Stomach (tissue), 9 donors: ENCODE data around the gene SH3RF3. TPM values are rescaled to one million over a fixed set of nuclear protein-coding genes. Genes with fewer than 3 reads are reported as not detected.

Experiments used
- DNase-seq, 2 donors: peaks; one replicate each; pipeline versions ENCODE4 v3.0.0 to v3.0.0-alpha.2; 2013 to 2019
- H3K27ac ChIP-seq, 5 donors: fragments of 200-600 bp in 4 of 5; sonication (generic) in 4 of 5; one replicate each; pipeline ENCODE4 v1.5.1; 2013 to 2019; ENCODE audit warnings: mild to moderate bottlenecking in 1 of 5, moderate library complexity in 1 of 5
- H3K27me3 ChIP-seq, 3 donors: fragments of 200-600 bp; sonication (generic); one replicate each; pipeline ENCODE4 v1.5.1; 2017 to 2019; ENCODE audit warnings: mixed run types in 1 of 3
- H3K36me3 ChIP-seq, 4 donors: fragments of 200-600 bp; sonication (generic); 1 replicate in 3 of 4; 2 replicates in 1 of 4; pipeline ENCODE4 v1.5.1; 2016 to 2019
- H3K4me1 ChIP-seq, 4 donors: fragments of 200-600 bp; sonication (generic); one replicate each; pipeline ENCODE4 v1.5.1; 2016 to 2019
- H3K4me3 ChIP-seq, 4 donors: fragments of 200-600 bp; sonication (generic) in 3 of 4; one replicate each; pipeline ENCODE4 v1.5.1; 2016 to 2019; ENCODE audit warnings: mild to moderate bottlenecking in 1 of 4
- H3K9me3 ChIP-seq, 4 donors: fragments of 200-600 bp; sonication (generic); one replicate each; pipeline ENCODE4 v1.5.1; 2016 to 2019
- CTCF ChIP-seq, 7 experiments: fragments of 450-650 bp in 4 of 7; fragments of 200-600 bp in 3 of 7; sonication (generic) in 3 of 7; IDR thresholded peaks; one replicate each; pipeline ENCODE4 v1.5.1; 2016 to 2019; ENCODE audit warnings: antibody characterized with exemption in 7 of 7, control low read depth in 2 of 7, mild to moderate bottlenecking in 1 of 7
- EP300 ChIP-seq: sonication (generic); formaldehyde crosslinking; IDR thresholded peaks from one replicate; pipeline ENCODE4 v1.6.1; 2017; ENCODE audit warnings: antibody characterized with exemption
- POLR2A ChIP-seq, 4 donors: fragments of 450-650 bp; IDR thresholded peaks; one replicate each; pipeline ENCODE4 v1.6.1; 2016; ENCODE audit warnings: antibody characterized with exemption in 4 of 4, control low read depth in 2 of 4, mild to moderate bottlenecking in 1 of 4, moderate library complexity in 1 of 4
- POLR2AphosphoS5 ChIP-seq, 3 donors: sonication (generic); formaldehyde crosslinking; IDR thresholded peaks; one replicate each; pipeline ENCODE4 v1.6.1; 2016; ENCODE audit warnings: antibody characterized with exemption in 3 of 3
- WGBS, 5 donors: extraction: QIAGEN DNeasy Blood & Tissue Kit in 3 of 5; methylation state at CpG; one replicate each; pipeline versions ENCODE4 v1.1.5 to v1.1.7; 2013 to 2018; 5-methylcytosine and 5-hydroxymethylcytosine counted together
- intact Hi-C: fragments of 100-400 bp; cut with DNase I; formaldehyde crosslinking; loops from one replicate; pipeline ENCODE4 v1.15.1; 2023; ENCODE audit warnings: low total_unique reads
- polyA plus RNA-seq, 3 donors: library from polyadenylated mRNA; stranded (reverse); fragments of 200-250 nt; gene quantifications; one replicate each; pipeline ENCODE4 v1.2.3, GENCODE V29; 2013
- total RNA-seq, 5 donors: library from RNA; depleted of rRNA; stranded (reverse); fragments of >200 nt; gene quantifications; one replicate each; pipeline versions ENCODE4 v1.1.0 to v1.2.3, GENCODE V29; 2014 to 2016
- donor health status: healthy with polysubstance abuse.
- donor health status: Bipolar disorder and iron deficiency.
- donor health status: healthy.

SH3RF3 gene
- total and polyA plus RNA-seq, 8 donors: 0.87 to 11.1 (median 4.4) TPM

DNA sequence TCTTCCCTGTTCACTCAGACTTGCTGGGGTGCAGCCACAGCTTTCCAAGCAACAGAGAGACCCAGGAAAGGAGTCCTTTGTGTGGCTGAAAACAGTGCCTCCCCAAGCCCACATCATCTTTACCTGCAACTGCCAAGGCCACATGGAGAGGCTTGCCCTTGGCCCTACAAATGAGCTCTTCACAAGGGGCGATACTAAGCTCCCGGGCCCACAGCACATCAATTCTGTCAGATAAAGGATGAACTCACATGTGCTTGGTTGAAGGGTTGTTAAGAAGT, 42.3 kb upstream of the SH3RF3 start:
- 86 to 100% (median 97%) methylated on average over 2 of the region's 2 CpGs for WGBS, 5 donors
- no peaks in the 10 kb centered on the region for H3K9me3 ChIP-seq

DNA sequence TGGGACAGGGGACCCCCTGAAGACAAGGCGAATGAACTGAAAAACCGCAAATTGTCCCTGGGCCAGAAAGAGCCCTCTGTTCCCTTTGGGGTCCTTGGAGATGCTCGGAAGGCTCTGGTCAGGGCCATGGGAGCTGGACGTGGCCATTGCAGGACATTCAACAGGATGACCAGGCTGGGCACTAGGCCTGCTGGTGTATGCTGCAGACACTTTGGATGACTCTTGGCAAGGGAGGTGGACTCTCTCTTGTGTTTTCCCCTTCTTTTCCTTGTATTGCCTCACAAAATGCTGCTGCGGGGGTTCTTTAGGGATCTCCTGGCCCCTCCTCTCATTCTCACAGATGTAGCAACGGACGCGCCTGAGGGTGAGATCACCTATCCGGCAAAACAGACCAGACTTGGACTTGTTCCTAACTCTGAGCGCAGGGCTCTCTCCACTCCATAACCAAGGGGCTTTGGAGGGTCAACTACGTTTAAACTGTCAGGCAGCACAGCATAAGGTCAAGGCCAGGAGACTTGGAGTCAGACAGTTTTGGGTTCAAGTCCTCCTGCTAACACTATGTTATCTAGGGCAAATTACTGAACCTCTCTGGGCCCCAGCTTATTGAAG, 41.8 kb upstream of the SH3RF3 start:
- Histone ChIP-seq H3K4me1 (peaks cover 0 to 1% (median 0%) of the 10 kb centered on the region in 4 donors), H3K4me3 (no peak overlapping the region), H3K27ac (no peak overlapping the region), H3K36me3 (no peaks in the 10 kb centered on the region), H3K9me3 (no peaks in the 10 kb centered on the region), H3K27me3 (no peaks in the 10 kb centered on the region)
- no peak for TF ChIP-seq EP300
- no peak for TF ChIP-seq POLR2AphosphoS5 (IDR thresholded peaks at IDR 0.05)
- no peak for TF ChIP-seq POLR2A (IDR thresholded peaks at IDR 0.05)
- no peak for TF ChIP-seq CTCF (IDR thresholded peaks at IDR 0.05)
- 93 to 97% (median 94%) methylated on average over 10 to 11 of the region's 11 CpGs for WGBS, 5 donors
- intact Hi-C loops: no loop called here
- no peak for DNase-seq

More for the DNA sequence above, 42.3 kb upstream of the SH3RF3 start:
- intact Hi-C loops: no loop called here
- Histone ChIP-seq H3K36me3 (no peaks in the 10 kb centered on the region), H3K4me1 (no peaks in the 10 kb centered on the region), H3K27ac (no peak overlapping the region), H3K27me3 (no peaks in the 10 kb centered on the region), H3K4me3 (no peak overlapping the region)
- DNase-seq: no peak
- no peak for TF ChIP-seq EP300
- no peak for TF ChIP-seq POLR2AphosphoS5 (IDR thresholded peaks at IDR 0.05)
- TF ChIP-seq POLR2A (IDR thresholded peaks at IDR 0.05): no peak
- no peak for TF ChIP-seq CTCF (IDR thresholded peaks at IDR 0.05)

DNA sequence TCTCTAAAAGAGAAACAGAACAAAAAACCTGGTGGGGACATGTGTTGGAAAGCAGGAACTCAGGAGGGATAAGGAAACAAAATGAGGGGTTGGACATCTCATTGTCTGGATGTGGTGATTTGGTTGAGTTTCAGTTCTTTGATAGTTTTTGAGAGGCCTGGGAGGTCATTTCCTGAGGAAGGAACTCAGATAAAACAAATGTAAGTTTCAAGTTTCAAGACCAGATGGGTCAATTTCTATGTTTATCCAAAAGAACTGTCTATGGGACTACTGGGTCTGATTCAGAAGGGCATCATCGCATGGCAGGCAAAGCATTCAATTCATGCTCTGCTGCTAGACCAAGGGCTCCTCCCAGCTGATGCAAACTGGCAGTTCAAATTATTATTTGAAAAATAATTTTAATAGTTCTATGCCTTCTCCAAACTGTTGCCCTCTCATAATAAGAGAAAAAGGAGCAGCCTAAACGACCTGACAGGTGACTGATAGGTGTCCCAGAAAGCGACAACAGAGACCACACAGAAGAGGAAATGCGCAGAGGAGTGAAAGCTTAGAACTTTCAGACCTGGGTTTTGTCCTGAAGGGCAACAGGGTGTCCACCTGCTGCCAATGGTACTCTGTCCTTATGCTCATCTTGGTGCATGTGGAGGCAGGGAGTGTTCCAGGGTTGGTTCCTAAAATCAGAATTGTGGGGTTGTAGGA, 39.3 kb upstream of the SH3RF3 start:
- no peak for DNase-seq
- TF ChIP-seq EP300 (no peak), POLR2AphosphoS5 (IDR thresholded peaks at IDR 0.05) (no peak), CTCF (IDR thresholded peaks at IDR 0.05) (no peak), POLR2A (IDR thresholded peaks at IDR 0.05) (no peak)
- no peak overlapping the region for H3K4me3 ChIP-seq
- WGBS, 5 donors: 76 to 88% (median 81%) methylated on average over 4 of the region's 4 CpGs
- no peaks in the 10 kb centered on the region for H3K36me3 ChIP-seq
- H3K27ac ChIP-seq: no peak overlapping the region
- H3K27me3 ChIP-seq: no peaks in the 10 kb centered on the region
- H3K9me3 ChIP-seq: peaks cover 0 to 16% (median 4%) of the 10 kb centered on the region in 4 donors
- intact Hi-C loops: no loop called here
- peaks cover 0 to 7% (median 0%) of the 10 kb centered on the region in 4 donors for H3K4me1 ChIP-seq

GRCh38 chr2:109091526-109091925, 37.5 kb upstream of the SH3RF3 start:
- DNase-seq: no peak
- H3K27me3 ChIP-seq: no peaks in the 10 kb centered on the region
- peaks cover 0 to 16% (median 4%) of the 10 kb centered on the region in 4 donors for H3K9me3 ChIP-seq
- no peak overlapping the region for H3K4me3 ChIP-seq
- no peak for TF ChIP-seq EP300
- no peak for TF ChIP-seq POLR2AphosphoS5 (IDR thresholded peaks at IDR 0.05)
- TF ChIP-seq POLR2A (IDR thresholded peaks at IDR 0.05): no peak
- no peak for TF ChIP-seq CTCF (IDR thresholded peaks at IDR 0.05)
- H3K36me3 ChIP-seq: no peaks in the 10 kb centered on the region
- WGBS, 5 donors: 86 to 96% (median 89%) methylated on average over 4 of the region's 4 CpGs
- H3K4me1 ChIP-seq: peaks cover 0 to 7% (median 0%) of the 10 kb centered on the region in 4 donors
- H3K27ac ChIP-seq: no peak overlapping the region
- intact Hi-C loops: no loop called here
